ENCODE data around the gene MME. TPM values are rescaled to one million over a fixed set of nuclear protein-coding genes. Genes with fewer than 3 reads are reported as not detected.

MME gene
- total and polyA plus RNA-seq, 2 of the 8 experiments (the other 6 are each of a cell fraction or from before 2014, with no cell fraction given), result 5.0 to 39.6 TPM

GRCh38 chr3:155079746-155080487, at the start of gene MME (continued):
- TF ChIP-seq HDAC6 (IDR thresholded peaks at IDR 0.05; ENCODE audit: low read depth, low read length), result no peak
- TF ChIP-seq USF2 (IDR thresholded peaks at IDR 0.05; ENCODE audit: low read length), result no peak
- no peak; a peak in 1 of 4 replicates for TF ChIP-seq RAD21 (IDR thresholded peaks at IDR 0.05 in 1 of 2, conservative IDR thresholded peaks at IDR 0.05 in 1 of 2; ENCODE audit: low read depth in 2 of 2, low read length in 2 of 2)
- TF ChIP-seq NRF1 (IDR thresholded peaks at IDR 0.05; ENCODE audit: low read depth, low read length), result no peak
- TF ChIP-seq POU5F1 (IDR thresholded peaks at IDR 0.05; ENCODE audit: low read depth, low read length), result no peak
- peak; percentile 44 for TF ChIP-seq CHD7 (IDR thresholded peaks at IDR 0.05; ENCODE audit: insufficient replicate concordance, low read length)
- TF ChIP-seq TAF1 (IDR thresholded peaks at IDR 0.05; ENCODE audit: low read depth, low read length), result peak; percentile 71
- TF ChIP-seq ZNF274 (IDR thresholded peaks at IDR 0.05; ENCODE audit: borderline replicate concordance, extremely low read depth, low read length), result no peak

All from H1 (cell line).